Mucosa of stomach (tissue), 1 donor: Measurements from ENCODE around the gene TNFRSF8.
"Not testable (repeated sequence)": the region's sequence is repeated elsewhere in the genome, so short reads cannot be mapped to it uniquely, and the experiment has no call there.

Source experiments
- H3K27me3 ChIP-seq: one replicate; pipeline ENCODE4 v1.7.0; 2013; ENCODE audit warnings: mild to moderate bottlenecking, low read length; ENCODE audit not compliant: control insufficient read depth, insufficient read depth
- H3K36me3 ChIP-seq: one replicate; pipeline ENCODE4 v1.7.0; 2013; ENCODE audit warnings: low read length; ENCODE audit not compliant: control insufficient read depth, insufficient read depth
- H3K4me1 ChIP-seq: one replicate; pipeline ENCODE4 v1.7.0; 2013; ENCODE audit warnings: mild to moderate bottlenecking, low read length; ENCODE audit not compliant: control insufficient read depth, insufficient read depth
- H3K4me3 ChIP-seq: one replicate; pipeline ENCODE4 v1.7.0; 2013; ENCODE audit warnings: low read length
- H3K9ac ChIP-seq: one replicate; pipeline ENCODE4 v1.7.0; 2013; ENCODE audit warnings: mild to moderate bottlenecking, low read length, moderate library complexity
- H3K9me3 ChIP-seq: one replicate; pipeline ENCODE4 v1.7.0; 2013; ENCODE audit warnings: mild to moderate bottlenecking, low read length, moderate library complexity; ENCODE audit not compliant: control insufficient read depth
- donor health status: Pancreatic carcinoma.

The TNFRSF8 gene

DNA sequence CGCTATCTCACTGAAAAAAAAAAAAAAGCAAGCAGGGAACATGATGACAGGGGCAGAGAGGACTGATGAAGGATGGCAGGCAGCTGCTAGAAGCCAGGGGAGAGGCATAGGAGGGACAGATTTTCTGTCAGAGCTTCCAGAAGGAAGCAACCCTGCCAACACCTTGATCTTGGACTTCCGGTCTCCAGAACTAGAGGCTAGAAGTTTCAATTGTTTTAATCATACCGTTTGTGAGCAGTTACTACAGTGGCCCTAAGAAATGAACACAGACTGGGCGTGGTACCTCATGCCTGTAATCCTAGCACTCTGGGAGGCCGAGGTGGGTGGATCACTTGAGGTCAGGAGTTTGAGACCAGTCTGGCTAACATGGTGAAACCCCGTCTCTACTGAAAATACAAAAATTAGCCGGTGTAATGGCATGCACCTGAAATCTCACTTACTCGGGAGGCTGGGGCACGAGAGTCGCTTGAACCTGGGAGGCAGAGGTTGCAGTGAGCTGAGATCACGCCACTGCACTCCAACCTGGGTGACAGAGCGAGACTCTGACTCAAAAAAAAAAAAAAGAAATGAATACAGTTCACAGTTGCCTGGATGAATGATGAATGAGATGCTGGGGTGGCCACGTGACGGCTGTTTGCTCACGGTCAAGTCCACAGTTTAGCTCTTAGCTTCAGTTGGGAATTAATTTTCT, 18.8 kb upstream of the TNFRSF8 start:
- not testable (repeated sequence) for H3K9ac ChIP-seq, H3K9me3 ChIP-seq, H3K36me3 ChIP-seq, H3K4me3 ChIP-seq, H3K27me3 ChIP-seq, H3K4me1 ChIP-seq

- H3K9me3 ChIP-seq: no peaks in the 10 kb centered on the region
- H3K27me3 ChIP-seq: peaks cover 9% of the 10 kb centered on the region
- no peak overlapping the region for H3K4me3 ChIP-seq
- H3K36me3 ChIP-seq: no peaks in the 10 kb centered on the region
- H3K9ac ChIP-seq: no peak overlapping the region
- H3K4me1 ChIP-seq: peaks cover 5% of the 10 kb centered on the region
Observed at GRCh38 chr1:12046749-12047119, 16.4 kb upstream of the TNFRSF8 start.

DNA sequence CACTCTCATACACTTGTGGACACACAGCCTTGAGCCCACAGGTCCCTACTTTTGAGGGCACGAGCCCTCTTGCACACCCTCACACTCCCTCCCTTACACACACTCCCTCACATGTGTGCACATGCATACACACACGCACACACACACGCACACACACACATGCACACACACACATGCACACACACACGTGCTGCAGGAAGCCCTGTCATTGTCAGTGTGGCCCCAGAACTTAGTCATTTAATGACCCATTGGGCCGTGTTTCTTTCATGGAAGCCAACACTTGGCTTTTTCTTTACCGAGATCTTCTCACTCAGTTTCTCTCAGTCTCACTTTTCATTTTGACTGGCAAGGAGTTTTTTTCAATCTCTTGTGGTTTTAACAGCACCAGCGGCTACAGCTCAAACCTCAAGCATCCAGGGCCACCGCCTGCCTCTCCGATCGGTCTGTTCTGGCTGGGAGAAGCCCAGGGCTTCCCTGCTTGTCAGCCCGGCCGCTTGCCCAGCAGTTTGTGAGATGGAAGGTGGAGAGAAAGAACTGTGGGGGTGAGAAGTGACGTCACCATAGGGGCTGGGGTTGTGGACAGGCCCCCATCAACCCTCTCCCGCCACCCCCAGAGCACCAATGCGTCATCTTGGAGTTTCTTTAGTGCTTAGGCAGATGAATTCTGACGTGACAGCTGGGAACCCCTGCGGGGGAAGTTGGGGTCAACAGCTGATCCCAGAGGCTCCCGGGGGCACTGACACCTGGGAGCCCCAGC, 15.8 kb upstream of the TNFRSF8 start:
- H3K27me3 ChIP-seq: peaks cover 9% of the 10 kb centered on the region
- no peaks in the 10 kb centered on the region for H3K9me3 ChIP-seq
- peaks cover 8% of the 10 kb centered on the region for H3K4me1 ChIP-seq
- H3K9ac ChIP-seq: no peak overlapping the region
- no peak overlapping the region for H3K4me3 ChIP-seq
- H3K36me3 ChIP-seq: no peaks in the 10 kb centered on the region

DNA sequence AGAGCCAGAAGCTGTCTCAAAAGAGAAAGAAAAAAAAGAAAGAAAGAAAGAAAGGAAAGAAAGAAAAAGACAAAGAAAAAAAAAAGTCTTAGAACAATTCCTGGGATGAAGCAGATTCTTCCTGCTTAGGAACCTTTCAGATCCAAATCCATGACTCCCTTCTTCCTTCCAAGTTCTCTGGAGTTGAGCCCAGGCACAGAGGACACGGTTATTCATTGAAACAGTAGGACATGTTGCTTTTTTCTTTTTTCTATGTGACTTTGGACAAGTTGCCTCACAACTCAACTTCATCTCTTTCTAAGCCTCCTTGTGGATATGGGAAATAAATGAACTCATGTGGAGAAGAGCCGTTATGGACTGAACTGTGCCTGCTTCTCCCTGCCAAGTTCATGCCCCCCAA, 14.7 kb upstream of the TNFRSF8 start:
- no peak overlapping the region for H3K9ac ChIP-seq
- no peaks in the 10 kb centered on the region for H3K9me3 ChIP-seq
- no peaks in the 10 kb centered on the region for H3K36me3 ChIP-seq
- H3K4me1 ChIP-seq: peaks cover 10% of the 10 kb centered on the region
- no peak overlapping the region for H3K4me3 ChIP-seq
- peaks cover 9% of the 10 kb centered on the region for H3K27me3 ChIP-seq

DNA sequence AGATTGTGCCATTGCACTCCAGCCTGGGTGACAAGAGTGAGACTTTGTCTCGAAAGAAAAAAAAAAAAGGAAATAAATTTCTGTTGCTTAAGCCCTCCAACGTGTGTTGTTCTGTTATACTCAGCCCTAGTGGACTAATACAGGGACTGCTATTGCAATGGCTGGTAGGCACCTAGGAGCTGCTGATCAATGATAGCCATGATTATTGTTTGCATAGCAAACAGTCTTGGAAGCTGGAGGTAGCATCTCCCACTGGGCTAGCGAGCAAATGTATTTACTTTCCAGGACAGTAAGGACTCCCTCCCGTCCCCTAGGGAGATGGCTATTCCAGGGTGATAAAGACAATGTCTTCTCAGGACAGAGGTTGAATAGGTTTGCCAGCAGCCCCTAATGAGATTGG, 13.5 kb upstream of the TNFRSF8 start:
- H3K4me1 ChIP-seq: peaks cover 10% of the 10 kb centered on the region
- peaks cover 9% of the 10 kb centered on the region for H3K27me3 ChIP-seq
- no peaks in the 10 kb centered on the region for H3K36me3 ChIP-seq
- no peak overlapping the region for H3K9ac ChIP-seq
- H3K9me3 ChIP-seq: no peaks in the 10 kb centered on the region
- H3K4me3 ChIP-seq: no peak overlapping the region

GRCh38 chr1:12051361-12051760, 11.7 kb upstream of the TNFRSF8 start:
- H3K4me3 ChIP-seq: no peak overlapping the region
- H3K9ac ChIP-seq: no peak overlapping the region
- peaks cover 5% of the 10 kb centered on the region for H3K4me1 ChIP-seq
- H3K9me3 ChIP-seq: no peaks in the 10 kb centered on the region
- H3K27me3 ChIP-seq: peaks cover 6% of the 10 kb centered on the region
- no peaks in the 10 kb centered on the region for H3K36me3 ChIP-seq

DNA sequence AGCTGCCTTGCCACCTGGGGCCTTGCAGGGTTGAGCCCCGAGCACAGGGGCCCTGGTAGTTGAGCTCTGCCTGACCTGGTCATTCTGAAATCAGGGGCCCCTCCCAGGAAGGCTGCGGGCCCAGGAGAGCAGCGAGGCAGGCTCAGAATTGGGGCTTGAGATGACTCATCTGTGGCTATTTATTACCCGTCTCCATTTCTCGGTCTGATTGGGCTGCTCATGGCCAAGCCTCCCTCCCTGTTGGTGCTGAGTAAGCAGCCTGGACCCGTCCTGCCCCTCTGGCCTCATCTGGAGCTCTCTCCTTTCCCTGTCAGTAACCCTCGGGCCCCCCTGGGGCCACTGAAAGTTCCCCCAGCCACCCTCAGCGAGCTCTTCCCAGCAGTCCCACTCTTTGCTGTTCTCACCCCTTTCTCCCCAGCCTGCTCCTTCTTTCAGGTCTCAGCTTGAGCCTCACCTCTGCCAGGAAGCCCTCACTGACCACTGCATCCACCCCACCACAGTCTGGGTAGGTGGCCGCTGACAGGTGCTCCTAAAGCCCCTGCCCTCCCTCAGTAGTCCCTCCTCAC, 11.0 kb upstream of the TNFRSF8 start:
- no peak overlapping the region for H3K9ac ChIP-seq
- no peaks in the 10 kb centered on the region for H3K36me3 ChIP-seq
- H3K27me3 ChIP-seq: peaks cover 6% of the 10 kb centered on the region
- no peaks in the 10 kb centered on the region for H3K9me3 ChIP-seq
- H3K4me3 ChIP-seq: no peak overlapping the region
- H3K4me1 ChIP-seq: peaks cover 5% of the 10 kb centered on the region

GRCh38 chr1:12052997-12053686, 10.0 kb upstream of the TNFRSF8 start:
- peaks cover 5% of the 10 kb centered on the region for H3K4me1 ChIP-seq
- no peak overlapping the region for H3K4me3 ChIP-seq
- H3K9ac ChIP-seq: no peak overlapping the region
- no peaks in the 10 kb centered on the region for H3K36me3 ChIP-seq
- no peaks in the 10 kb centered on the region for H3K27me3 ChIP-seq
- H3K9me3 ChIP-seq: no peaks in the 10 kb centered on the region

- H3K9ac ChIP-seq: no peak overlapping the region
- no peaks in the 10 kb centered on the region for H3K9me3 ChIP-seq
- no peak overlapping the region for H3K4me3 ChIP-seq
- no peaks in the 10 kb centered on the region for H3K27me3 ChIP-seq
- no peaks in the 10 kb centered on the region for H3K36me3 ChIP-seq
- H3K4me1 ChIP-seq: peaks cover 5% of the 10 kb centered on the region
Observed at GRCh38 chr1:12053752-12054548, 9.2 kb upstream of the TNFRSF8 start.

DNA sequence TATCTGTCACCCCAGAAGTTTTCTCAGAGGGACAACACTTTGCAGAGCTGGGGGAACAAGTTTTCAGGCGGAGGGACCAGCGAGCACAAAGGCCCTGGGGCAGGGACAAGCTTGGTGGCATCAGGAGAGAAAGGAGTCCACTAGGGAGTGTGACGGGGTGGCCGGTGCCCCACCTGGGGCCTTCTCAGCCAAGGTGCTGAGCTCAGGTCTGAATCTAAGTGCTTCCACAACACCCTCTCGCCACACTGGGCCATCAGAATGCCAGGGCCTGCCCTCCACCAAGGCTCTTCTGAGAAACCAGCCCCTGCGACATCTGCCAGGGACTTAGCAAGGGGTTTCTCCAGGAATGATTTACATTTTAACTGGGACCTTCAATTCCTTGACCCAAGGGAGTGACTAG, 7.8 kb upstream of the TNFRSF8 start:
- Histone ChIP-seq H3K36me3 (no peaks in the 10 kb centered on the region), H3K27me3 (peaks cover 6% of the 10 kb centered on the region), H3K4me3 (no peak overlapping the region), H3K9ac (no peak overlapping the region), H3K9me3 (no peaks in the 10 kb centered on the region), H3K4me1 (peaks cover 5% of the 10 kb centered on the region)

DNA sequence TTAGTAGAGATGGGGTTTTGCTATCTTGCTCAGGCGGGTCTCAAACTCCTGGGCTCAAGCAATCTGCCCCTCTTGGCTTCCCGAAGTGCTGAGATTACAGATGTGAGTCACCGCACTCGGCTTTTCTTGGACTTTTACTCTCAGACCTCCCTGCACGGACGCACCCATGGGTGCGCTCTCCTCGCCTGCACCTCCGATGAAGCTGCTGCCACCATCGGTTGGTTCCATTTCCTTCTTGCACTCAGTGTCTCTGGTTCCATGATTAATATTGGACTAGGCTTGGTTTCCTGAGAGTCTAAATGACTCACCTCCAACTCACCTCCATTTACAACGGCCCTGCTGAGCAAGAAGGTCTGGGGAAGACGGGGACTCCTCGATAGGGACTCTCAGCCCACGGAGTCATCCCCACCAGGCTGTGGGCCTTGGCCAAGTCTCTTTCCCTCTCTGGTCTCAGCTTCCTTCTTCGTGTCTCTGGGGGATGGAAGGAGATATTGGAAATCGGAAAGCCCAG, 6.7 kb upstream of the TNFRSF8 start:
- Histone ChIP-seq H3K4me3 (no peak overlapping the region), H3K9me3 (no peaks in the 10 kb centered on the region), H3K27me3 (peaks cover 9% of the 10 kb centered on the region), H3K9ac (no peak overlapping the region), H3K4me1 (peaks cover 5% of the 10 kb centered on the region), H3K36me3 (no peaks in the 10 kb centered on the region)
